HCT116 (cell line): Measurements from ENCODE around the gene C19orf18. TPM values are rescaled to one million over a fixed set of nuclear protein-coding genes. Genes with fewer than 3 reads are reported as not detected.

ENCODE experiments used
- ATAC-seq: fragments of 200-7000 bp; cut with Tn5 transposase; 2 replicates; pipeline ENCODE4 v1.9.1; 2020; ENCODE audit warnings: mild to moderate bottlenecking, moderate library complexity
- BruUV-seq: library from RNA; stranded (reverse); fragments of 400-500 nt; replicated peaks from 2 replicates; lab custom pipeline; 2021; lab: Mats Ljungman, UMichigan
- CTCF ChIA-PET: fragments of 300-600 bp; sonication (Branson Sonifier 250); formaldehyde crosslinking; loops from one replicate; lab custom pipeline; 2021; ENCODE audit warnings: antibody characterized with exemption; lab: Charles Lee
- POLR2A ChIA-PET: fragments of 300-600, 350-600 bp; sonication (Branson Sonifier 250); formaldehyde crosslinking; loops from one replicate; lab custom pipeline; 2021; ENCODE audit warnings: antibody characterized with exemption; lab: Charles Lee
- RAD21 ChIA-PET, 2 experiments: fragments of 300-600 bp; sonication (Branson Sonifier 250); formaldehyde crosslinking; loops; one replicate each; lab custom pipeline; 2023; ENCODE audit warnings: low total read pairs in 2 of 2; ENCODE audit not compliant: uncharacterized antibody in 2 of 2, unreplicated experiment in 2 of 2, low non-redundant PET in 1 of 2; lab: Charles Lee
- DNase-seq: peaks from one replicate; pipeline ENCODE4 v3.0.0-alpha.2; 2010; ENCODE audit warnings: low read depth, low spot score
- H2AFZ ChIP-seq: fragments of 200-600 bp; shearing (Covaris generic), sonication (generic); 2 replicates; pipeline ENCODE4 v1.6.1; 2017; ENCODE audit warnings: low read depth, mixed run types, mixed read lengths, antibody characterized with exemption, low read length; ENCODE audit not compliant: poor library complexity, severe bottlenecking
- H3K27ac ChIP-seq: 2 replicates; pipeline ENCODE4 v1.5.1; 2012; ENCODE audit warnings: low read depth, low read length
- H3K27me3 ChIP-seq: fragments of 200-600 bp; sonication (generic); 2 replicates; pipeline ENCODE4 v1.6.1; 2016; ENCODE audit warnings: mixed run types, low read length, mixed read lengths; ENCODE audit not compliant: insufficient read depth
- H3K36me3 ChIP-seq, 2 experiments: fragments of 200-500 bp in 1 of 2; fragments of 200-600 bp in 1 of 2; sonication (Bioruptor generic) in 1 of 2; sonication (generic) in 1 of 2; 2 replicates each; pipeline versions ENCODE4 v1.5.1 to v1.6.1; 2014 to 2016; ENCODE audit warnings: low read length in 2 of 2, inconsistent platforms in 1 of 2, mixed read lengths in 1 of 2, mixed run types in 1 of 2; ENCODE audit not compliant: insufficient read depth in 2 of 2, control insufficient read depth in 1 of 2
- H3K4me1 ChIP-seq, 2 experiments: fragments of 200-600 bp in 1 of 2; sonication (generic) in 1 of 2; 2 replicates each; pipeline versions ENCODE4 v1.5.1 to v1.6.1; 2012 to 2017; ENCODE audit warnings: low read length in 2 of 2, inconsistent platforms in 1 of 2, mild to moderate bottlenecking in 1 of 2, mixed read lengths in 1 of 2, mixed run types in 1 of 2, moderate library complexity in 1 of 2; ENCODE audit not compliant: insufficient read depth in 2 of 2, control insufficient read depth in 1 of 2
- H3K4me2 ChIP-seq: fragments of 200-600 bp; sonication (generic); 2 replicates; pipeline ENCODE4 v1.6.1; 2017; ENCODE audit warnings: mixed run types, low read length, mixed read lengths
- H3K4me3 ChIP-seq, 2 experiments: fragments of 200-600 bp in 1 of 2; sonication (generic) in 1 of 2; replicated peaks in 1 of 2; 2 replicates each; pipeline ENCODE4 v1.5.1; 2011 to 2016; ENCODE audit warnings: low read length in 2 of 2, control low read depth in 1 of 2, low read depth in 1 of 2, mild to moderate bottlenecking in 1 of 2, mixed read lengths in 1 of 2, mixed run types in 1 of 2
- H3K79me2 ChIP-seq: fragments of 200-600 bp; sonication (generic); 2 replicates; pipeline ENCODE4 v1.6.1; 2017; ENCODE audit warnings: mild to moderate bottlenecking, mixed run types, low read length, moderate library complexity, mixed read lengths; ENCODE audit not compliant: insufficient read depth
- H3K9ac ChIP-seq: fragments of 200-600 bp; sonication (generic); 2 replicates; pipeline ENCODE4 v1.6.1; 2016; ENCODE audit warnings: low read length, mixed read lengths
- H3K9me2 ChIP-seq: fragments of 200-600 bp; sonication (generic), shearing (Covaris generic); 2 replicates; pipeline ENCODE4 v1.6.1; 2017; ENCODE audit warnings: mixed run types, mild to moderate bottlenecking, moderate library complexity; ENCODE audit not compliant: insufficient read depth
- H3K9me3 ChIP-seq, 2 experiments: fragments of 200-500 bp in 1 of 2; fragments of 200-600 bp in 1 of 2; sonication (Bioruptor generic) in 1 of 2; sonication (generic) in 1 of 2; 2 replicates each; pipeline ENCODE4 v1.6.1; 2014 to 2017; ENCODE audit warnings: low read length in 2 of 2, mixed read lengths in 2 of 2, inconsistent platforms in 1 of 2, low read depth in 1 of 2, mild to moderate bottlenecking in 1 of 2, mixed run types in 1 of 2, moderate library complexity in 1 of 2; ENCODE audit not compliant: control insufficient read depth in 1 of 2, insufficient read depth in 1 of 2
- H4K20me1 ChIP-seq: fragments of 200-600 bp; sonication (generic), shearing (Covaris generic); 2 replicates; pipeline ENCODE4 v1.6.1; 2017; ENCODE audit warnings: mixed run types, mild to moderate bottlenecking, moderate library complexity; ENCODE audit not compliant: insufficient read depth
- CBX3 ChIP-seq: IDR thresholded peaks from 2 replicates; pipeline ENCODE4 v1.6.1; 2012; ENCODE audit warnings: low read depth
- CEBPB ChIP-seq: IDR thresholded peaks from 2 replicates; pipeline ENCODE4 v1.6.1; 2012; ENCODE audit warnings: low read depth
- EGR1 ChIP-seq: IDR thresholded peaks from 2 replicates; pipeline ENCODE4 v1.6.1; 2012; ENCODE audit warnings: low read depth
- EZH2phosphoT487 ChIP-seq: fragments of 200-600 bp; IDR thresholded peaks from 2 replicates; pipeline ENCODE4 v1.6.1; 2018; ENCODE audit warnings: antibody characterized with exemption, borderline replicate concordance
- FOSL1 ChIP-seq: IDR thresholded peaks from 2 replicates; pipeline ENCODE4 v1.6.1; 2012; ENCODE audit warnings: low read depth
- JUND ChIP-seq: IDR thresholded peaks from 2 replicates; pipeline ENCODE4 v1.6.1; 2012
- MAX ChIP-seq: IDR thresholded peaks from 2 replicates; pipeline ENCODE4 v1.6.1; 2012
- POLR2A ChIP-seq: IDR thresholded peaks from 2 replicates; pipeline ENCODE4 v1.7.0; 2011; ENCODE audit warnings: borderline replicate concordance; ENCODE audit not compliant: insufficient read depth, insufficient read length; ENCODE audit errors: extremely low read depth
- POLR2AphosphoS5 ChIP-seq: IDR thresholded peaks from 2 replicates; pipeline ENCODE4 v1.6.1; 2011; ENCODE audit warnings: mild to moderate bottlenecking, low read depth, low read length, moderate library complexity
- RAD21 ChIP-seq: IDR thresholded peaks from 2 replicates; pipeline ENCODE4 v1.6.1; 2012; ENCODE audit warnings: low read depth, mild to moderate bottlenecking
- REST ChIP-seq: IDR thresholded peaks from 2 replicates; pipeline ENCODE4 v1.6.1; 2012; ENCODE audit warnings: low read depth
- SIN3A ChIP-seq: IDR thresholded peaks from 2 replicates; pipeline ENCODE4 v1.6.1; 2012; ENCODE audit warnings: low read depth
- SP1 ChIP-seq: IDR thresholded peaks from 2 replicates; pipeline ENCODE4 v1.6.1; 2012; ENCODE audit warnings: low read depth
- SRF ChIP-seq: IDR thresholded peaks from 2 replicates; pipeline ENCODE4 v1.6.1; 2012; ENCODE audit warnings: low read depth
- YY1 ChIP-seq: IDR thresholded peaks from 2 replicates; pipeline ENCODE4 v1.6.1; 2011; ENCODE audit warnings: low read length, low read depth, moderate library complexity, mild to moderate bottlenecking; ENCODE audit not compliant: insufficient replicate concordance; ENCODE audit errors: extremely low read depth
- ZFX ChIP-seq: fragments of 450-650 bp; IDR thresholded peaks from 2 replicates; pipeline ENCODE4 v1.6.1; 2017
- ZNF274 ChIP-seq: fragments of 200-500 bp; sonication (Bioruptor generic); IDR thresholded peaks from 2 replicates; pipeline ENCODE4 v1.6.1; 2014; ENCODE audit warnings: mild to moderate bottlenecking, low read depth, low read length, inconsistent platforms
- intact Hi-C: fragments of 100-400 bp; cut with micrococcal nuclease; formaldehyde crosslinking; loops from 2 replicates; pipeline ENCODE4 v1.10.0; 2022
- total RNA-seq: library from RNA; stranded (reverse); gene quantifications from one replicate; pipeline ENCODE4 v1.2.1, GENCODE V29; 2021; ENCODE audit not compliant: unreplicated experiment

The C19orf18 gene
- total RNA-seq, 1 experiment from 2014 or later = not detected

- DNase-seq (no peak), ATAC-seq (no peak)
- Histone ChIP-seq H3K4me1 (no peaks in the 10 kb centered on the region), H3K36me3 (no peaks in the 10 kb centered on the region), H3K9me2 (no peaks in the 10 kb centered on the region), H3K9me3 (peaks cover 0 to 11% of the 10 kb centered on the region in 2 experiments; a peak in 2 of 4 replicates), H3K4me2 (no peak overlapping the region), H2AFZ (no peak overlapping the region), H3K4me3 (no peak overlapping the region), H3K27me3 (no peaks in the 10 kb centered on the region), H3K9ac (no peak overlapping the region), H3K27ac (no peak overlapping the region), H4K20me1 (no peaks in the 10 kb centered on the region), H3K79me2 (no peaks in the 10 kb centered on the region)
- intact Hi-C loops = no loop called here
- RAD21 ChIA-PET = no interaction called here
- no TSS peak for BruUV-seq
- TF ChIP-seq SP1 (no peak), MAX (no peak), JUND (no peak), FOSL1 (no peak), EZH2phosphoT487 (no peak), POLR2AphosphoS5 (no peak), ZNF274 (no peak), POLR2A (no peak), ZFX (no peak)
- CTCF ChIA-PET = no interaction called here
- POLR2A ChIA-PET = no interaction called here
Observed at GRCh38 chr19:58009666-58010301, 35.5 kb upstream of the C19orf18 start.

- ATAC-seq (no peak), DNase-seq (no peak)
- Histone ChIP-seq H3K9ac (no peak overlapping the region), H3K79me2 (no peaks in the 10 kb centered on the region), H3K27ac (no peak overlapping the region), H3K27me3 (no peaks in the 10 kb centered on the region), H3K4me3 (no peak overlapping the region), H2AFZ (no peak overlapping the region), H3K9me3 (peaks cover 0 to 11% of the 10 kb centered on the region in 2 experiments; a peak in 2 of 4 replicates), H3K9me2 (no peaks in the 10 kb centered on the region), H3K36me3 (no peaks in the 10 kb centered on the region), H3K4me1 (no peaks in the 10 kb centered on the region), H4K20me1 (no peaks in the 10 kb centered on the region), H3K4me2 (no peak overlapping the region)
- ChIA-PET POLR2A (no interaction called here), CTCF (no interaction called here), RAD21 (no interaction called here)
- BruUV-seq = no TSS peak
- intact Hi-C loops = no loop called here
- TF ChIP-seq REST (no peak), ZFX (no peak), POLR2A (no peak), SRF (no peak), RAD21 (no peak), CEBPB (no peak), CBX3 (no peak), SIN3A (no peak), POLR2AphosphoS5 (no peak), EZH2phosphoT487 (no peak), YY1 (no peak), EGR1 (no peak), JUND (no peak)
Observed at GRCh38 chr19:58009301-58009665, 34.9 kb upstream of the C19orf18 start.
